OCI-LY3 (cell line): ENCODE measurements around the gene LDB2.

Experiments used
- EZH2phosphoT487 ChIP-seq: fragments of 200-600 bp; shearing (Covaris generic); IDR thresholded peaks from 2 replicates; pipeline ENCODE4 v1.6.1; 2018; ENCODE audit warnings: antibody characterized with exemption, mixed run types, low read depth
- TF ChIP-seq, protein P1 (sequence below): fragments of 200-600, 300-600 bp; sonication (generic); IDR thresholded peaks from 2 replicates; pipeline ENCODE4 v1.5.1; 2014; ENCODE audit warnings: antibody characterized with exemption, low read length, low read depth

DNA sequence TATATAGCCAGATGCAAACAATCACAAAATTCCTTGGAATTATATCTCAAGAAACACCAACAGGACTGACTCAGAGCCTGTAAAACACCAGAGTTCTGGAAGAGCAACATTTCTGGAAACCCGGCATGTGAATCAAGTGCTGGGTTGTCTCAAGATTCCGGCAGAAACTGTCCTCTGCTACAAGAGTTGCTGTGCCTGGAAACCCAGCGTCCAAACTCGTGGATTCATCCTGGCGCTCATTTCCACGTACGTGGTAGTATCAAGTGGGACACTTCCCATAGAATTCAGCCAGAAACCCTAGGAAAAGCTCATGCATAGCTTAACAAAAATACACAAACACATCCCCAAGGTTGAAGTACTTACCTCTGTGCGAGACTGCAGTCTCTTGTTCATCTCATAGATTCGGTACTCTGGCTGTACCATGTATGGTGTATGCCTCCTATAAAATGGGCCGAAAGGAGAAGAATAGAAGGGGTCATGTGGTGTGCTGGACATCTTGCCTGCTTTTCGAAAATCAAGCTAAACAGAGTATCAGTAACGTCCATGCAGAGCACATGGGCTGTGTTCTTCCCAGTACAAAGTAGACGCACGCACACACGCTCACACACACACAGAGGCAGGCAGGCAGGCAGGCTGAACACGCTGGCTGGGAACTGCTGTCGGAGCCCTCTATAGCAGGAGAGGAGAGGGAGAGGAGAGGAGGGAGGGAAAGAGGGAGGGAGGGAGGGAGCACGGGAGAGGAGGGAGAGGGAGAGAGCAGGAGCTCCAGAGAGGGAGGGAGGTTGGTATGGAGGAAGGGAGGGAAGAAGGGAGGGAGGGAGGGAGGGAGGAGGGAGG is at the start of gene LDB2:
- TF ChIP-seq, protein P1, sequence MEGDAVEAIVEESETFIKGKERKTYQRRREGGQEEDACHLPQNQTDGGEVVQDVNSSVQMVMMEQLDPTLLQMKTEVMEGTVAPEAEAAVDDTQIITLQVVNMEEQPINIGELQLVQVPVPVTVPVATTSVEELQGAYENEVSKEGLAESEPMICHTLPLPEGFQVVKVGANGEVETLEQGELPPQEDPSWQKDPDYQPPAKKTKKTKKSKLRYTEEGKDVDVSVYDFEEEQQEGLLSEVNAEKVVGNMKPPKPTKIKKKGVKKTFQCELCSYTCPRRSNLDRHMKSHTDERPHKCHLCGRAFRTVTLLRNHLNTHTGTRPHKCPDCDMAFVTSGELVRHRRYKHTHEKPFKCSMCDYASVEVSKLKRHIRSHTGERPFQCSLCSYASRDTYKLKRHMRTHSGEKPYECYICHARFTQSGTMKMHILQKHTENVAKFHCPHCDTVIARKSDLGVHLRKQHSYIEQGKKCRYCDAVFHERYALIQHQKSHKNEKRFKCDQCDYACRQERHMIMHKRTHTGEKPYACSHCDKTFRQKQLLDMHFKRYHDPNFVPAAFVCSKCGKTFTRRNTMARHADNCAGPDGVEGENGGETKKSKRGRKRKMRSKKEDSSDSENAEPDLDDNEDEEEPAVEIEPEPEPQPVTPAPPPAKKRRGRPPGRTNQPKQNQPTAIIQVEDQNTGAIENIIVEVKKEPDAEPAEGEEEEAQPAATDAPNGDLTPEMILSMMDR = no peak
- no peak for TF ChIP-seq EZH2phosphoT487
